B cell (primary cell): ENCODE data around the gene FZR1. TPM values are rescaled to one million over a fixed set of nuclear protein-coding genes. Genes with fewer than 3 reads are reported as not detected.

Source experiments
- ATAC-seq: fragments of 200-7000 bp; cut with Tn5 transposase; one replicate; pipeline ENCODE4 v1.10.0; 2021; ENCODE audit warnings: low read depth, mild to moderate bottlenecking, moderate number of reproducible peaks, moderate library complexity
- CTCF ChIA-PET: fragments of 350-600 bp; sonication (Branson Sonifier 250); formaldehyde crosslinking; loops from one replicate; lab custom pipeline; 2021; ENCODE audit warnings: antibody characterized with exemption, inconsistent platforms; lab: Charles Lee
- POLR2A ChIA-PET: fragments of 350-600 bp; sonication (Branson Sonifier 250); formaldehyde crosslinking; loops from one replicate; lab custom pipeline; 2021; ENCODE audit warnings: antibody characterized with exemption; lab: Charles Lee
- DNase-seq: peaks from one replicate; pipeline ENCODE4 v3.0.0; 2013
- H2AFZ ChIP-seq: 2 replicates; pipeline ENCODE4 v1.6.1; 2012; ENCODE audit warnings: mild to moderate bottlenecking, low read depth, low read length; ENCODE audit not compliant: insufficient read depth, poor library complexity, severe bottlenecking
- H3K27ac ChIP-seq, 2 donors: 1 replicate in 1 of 2; 2 replicates in 1 of 2; pipeline ENCODE4 v1.5.1; 2012 to 2013; ENCODE audit warnings: low read length in 2 of 2, mild to moderate bottlenecking in 2 of 2, moderate library complexity in 1 of 2
- H3K27me3 ChIP-seq, 4 experiments: fragments of 200-600 bp in 1 of 4; sonication (generic) in 1 of 4; replicated peaks in 1 of 4; 1 replicate in 2 of 4; 2 replicates in 2 of 4; pipeline versions ENCODE4 v1.6.1 to v1.7.0; 2013 to 2016; ENCODE audit warnings: low read length in 3 of 4, mild to moderate bottlenecking in 2 of 4, mixed read lengths in 1 of 4, moderate library complexity in 1 of 4; ENCODE audit not compliant: insufficient read depth in 4 of 4, control insufficient read depth in 3 of 4; ENCODE audit errors: control extremely low read depth in 1 of 4
- H3K36me3 ChIP-seq, 2 experiments: replicated peaks in 1 of 2; 1 replicate in 1 of 2; 2 replicates in 1 of 2; pipeline versions ENCODE4 v1.6.1 to v1.7.1; 2013; ENCODE audit warnings: low read length in 1 of 2; ENCODE audit not compliant: insufficient read depth in 2 of 2, control insufficient read depth in 1 of 2; ENCODE audit errors: control extremely low read depth in 1 of 2, extremely low read depth in 1 of 2
- H3K4me1 ChIP-seq, 2 donors: fragments of 200-600 bp in 1 of 2; sonication (generic) in 1 of 2; 1 replicate in 1 of 2; 2 replicates in 1 of 2; pipeline versions ENCODE4 v1.5.1 to v1.6.1; 2013 to 2017; ENCODE audit warnings: low read length in 2 of 2; ENCODE audit not compliant: control insufficient read depth in 2 of 2, insufficient read depth in 2 of 2
- H3K4me2 ChIP-seq: replicated peaks from 2 replicates; pipeline ENCODE3; 2012; ENCODE audit warnings: mild to moderate bottlenecking, low read depth, low read length; ENCODE audit not compliant: poor library complexity, severe bottlenecking
- H3K4me3 ChIP-seq, 5 experiments: fragments of 200-600 bp in 1 of 5; sonication (generic) in 1 of 5; 1 replicate in 3 of 5; 2 replicates in 2 of 5; pipeline versions ENCODE4 v1.5.1 to v1.7.0; 2011 to 2016; ENCODE audit warnings: low read length in 4 of 5, mild to moderate bottlenecking in 4 of 5, low read depth in 2 of 5, control low read depth in 1 of 5, moderate library complexity in 1 of 5; ENCODE audit not compliant: insufficient read depth in 1 of 5; ENCODE audit errors: control extremely low read depth in 1 of 5, extremely low read depth in 1 of 5
- H3K79me2 ChIP-seq: fragments of 200-600 bp; sonication (generic); one replicate; pipeline ENCODE4 v1.6.0; 2016; ENCODE audit warnings: low read length; ENCODE audit not compliant: control insufficient read depth, insufficient read depth
- H3K9ac ChIP-seq: fragments of 200-600 bp; sonication (generic); 2 replicates; pipeline ENCODE4 v1.6.1; 2017; ENCODE audit warnings: mild to moderate bottlenecking, low read length, moderate library complexity
- H3K9me3 ChIP-seq, 3 donors: one replicate each; pipeline versions ENCODE4 v1.6.1 to v1.7.1; 2013; ENCODE audit warnings: low read length in 2 of 3; ENCODE audit not compliant: control insufficient read depth in 2 of 3, insufficient read depth in 1 of 3; ENCODE audit errors: control extremely low read depth in 1 of 3
- H4K20me1 ChIP-seq: 2 replicates; pipeline ENCODE4 v1.6.0; 2012; ENCODE audit warnings: mild to moderate bottlenecking, low read length; ENCODE audit not compliant: insufficient read depth, control insufficient read depth, poor library complexity, severe bottlenecking
- H3K27ac Mint-ChIP-seq: one replicate; pipeline ENCODE4 v1.8.0; 2021; ENCODE audit warnings: mixed read lengths
- H3K27me3 Mint-ChIP-seq: one replicate; pipeline ENCODE4 v1.8.0; 2021; ENCODE audit warnings: mixed read lengths
- H3K4me1 Mint-ChIP-seq: one replicate; pipeline ENCODE4 v1.8.0; 2021; ENCODE audit warnings: mixed read lengths
- H3K4me3 Mint-ChIP-seq: one replicate; pipeline ENCODE4 v1.8.0; 2021; ENCODE audit warnings: mixed read lengths
- H3K9me3 Mint-ChIP-seq: one replicate; pipeline ENCODE4 v1.8.0; 2022; ENCODE audit warnings: mixed read lengths; ENCODE audit not compliant: insufficient read depth
- EZH2 ChIP-seq: IDR thresholded peaks from 2 replicates; pipeline ENCODE4 v1.6.1; 2012; ENCODE audit warnings: borderline replicate concordance, low read depth, mild to moderate bottlenecking, moderate library complexity, low read length; ENCODE audit not compliant: insufficient read depth, poor library complexity, severe bottlenecking
- WGBS: methylation state at CpG from one replicate; pipeline ENCODE4 v1.1.5; 2013; ENCODE audit warnings: missing lambda C conversion rate; ENCODE audit not compliant: insufficient coverage; 5-methylcytosine and 5-hydroxymethylcytosine counted together
- intact Hi-C: fragments of 100-400 bp; cut with micrococcal nuclease; formaldehyde crosslinking; loops from one replicate; pipeline ENCODE4 v1.10.0; 2022
- polyA plus RNA-seq: library from polyadenylated mRNA; depleted of rRNA; stranded (reverse); fragments of >200 nt; gene quantifications from 2 replicates; pipeline ENCODE4 v1.2.3, GENCODE V29; 2012
- total RNA-seq, 2 donors: library from RNA; stranded (reverse); fragments of 120-200 nt in 1 of 2; gene quantifications; 1 replicate in 1 of 2; 2 replicates in 1 of 2; pipeline versions ENCODE4 v1.2.3 to v1.2.4, GENCODE V29; 2013 to 2022
- TF ChIP-seq, protein P1 (sequence below): fragments of 200-600 bp; IDR thresholded peaks from one replicate; pipeline ENCODE4 v1.8.0; 2022; ENCODE audit warnings: antibody characterized with exemption, mild to moderate bottlenecking

FZR1 gene
- total and polyA plus RNA-seq, 2 donors (not counting 1 experiment from before 2014, with no cell fraction given), result 83.5 to 96.1 TPM

DNA sequence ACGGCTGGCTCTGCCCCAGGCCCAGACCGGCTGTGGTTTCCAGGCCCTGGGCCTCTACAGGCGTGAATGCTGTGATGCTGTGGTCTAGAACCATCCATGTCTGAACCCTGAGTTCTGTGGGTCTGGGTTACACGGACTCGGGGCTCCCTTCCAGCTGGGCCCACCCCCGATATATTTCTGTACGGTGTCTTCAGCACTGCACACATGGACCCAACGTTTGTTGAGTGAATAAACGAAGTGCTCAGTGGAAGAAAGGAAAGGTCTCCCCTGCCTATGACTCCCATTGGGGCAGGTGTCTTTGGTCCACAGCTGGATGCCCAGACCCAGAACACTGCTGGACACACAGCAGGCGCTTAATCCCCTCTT lies 39.5 kb downstream of the FZR1 start:
- H3K9me3 ChIP-seq, result no peaks in the 10 kb centered on the region
- CTCF ChIA-PET, result interaction anchor here (0.9 to 5.4 kb wide), 11 partner anchors 8 to 159 kb away, joined by 3 to 47 read pairs (median 3); partner anchors contain the start of gene MFSD12
- H3K4me2 ChIP-seq, result no peak overlapping the region
- Mint-ChIP-seq H3K27ac (no peak overlapping the region), H3K27me3 (no peaks in the 10 kb centered on the region), H3K4me3 (no peak overlapping the region), H3K9me3 (no peaks in the 10 kb centered on the region), H3K4me1 (peaks cover 8% of the 10 kb centered on the region)
- peaks cover 0 to 41% of the 10 kb centered on the region in 2 experiments for H3K36me3 ChIP-seq
- WGBS, result 83% methylated on average over 10 of the region's 10 CpGs
- H3K9ac ChIP-seq, result no peak overlapping the region
- intact Hi-C loops, result loop anchor here (1.0 kb wide), 2 partner anchors 73 to 161 kb away; no protein-coding TSS in a partner anchor
- no peak for DNase-seq
- no peaks in the 10 kb centered on the region for H3K27me3 ChIP-seq
- no peak overlapping the region for H2AFZ ChIP-seq
- no peak overlapping the region for H3K27ac ChIP-seq
- POLR2A ChIA-PET, result interaction anchor here (0.6 kb wide), 1 partner anchor 240 kb away, joined by 7 read pairs; no protein-coding TSS in a partner anchor
- peaks cover 7% of the 10 kb centered on the region for H3K79me2 ChIP-seq
- no peaks in the 10 kb centered on the region for H3K4me1 ChIP-seq
- peaks cover 50% of the 10 kb centered on the region for H4K20me1 ChIP-seq
- H3K4me3 ChIP-seq, result no peak overlapping the region
- ATAC-seq, result no peak
- TF ChIP-seq, protein P1, sequence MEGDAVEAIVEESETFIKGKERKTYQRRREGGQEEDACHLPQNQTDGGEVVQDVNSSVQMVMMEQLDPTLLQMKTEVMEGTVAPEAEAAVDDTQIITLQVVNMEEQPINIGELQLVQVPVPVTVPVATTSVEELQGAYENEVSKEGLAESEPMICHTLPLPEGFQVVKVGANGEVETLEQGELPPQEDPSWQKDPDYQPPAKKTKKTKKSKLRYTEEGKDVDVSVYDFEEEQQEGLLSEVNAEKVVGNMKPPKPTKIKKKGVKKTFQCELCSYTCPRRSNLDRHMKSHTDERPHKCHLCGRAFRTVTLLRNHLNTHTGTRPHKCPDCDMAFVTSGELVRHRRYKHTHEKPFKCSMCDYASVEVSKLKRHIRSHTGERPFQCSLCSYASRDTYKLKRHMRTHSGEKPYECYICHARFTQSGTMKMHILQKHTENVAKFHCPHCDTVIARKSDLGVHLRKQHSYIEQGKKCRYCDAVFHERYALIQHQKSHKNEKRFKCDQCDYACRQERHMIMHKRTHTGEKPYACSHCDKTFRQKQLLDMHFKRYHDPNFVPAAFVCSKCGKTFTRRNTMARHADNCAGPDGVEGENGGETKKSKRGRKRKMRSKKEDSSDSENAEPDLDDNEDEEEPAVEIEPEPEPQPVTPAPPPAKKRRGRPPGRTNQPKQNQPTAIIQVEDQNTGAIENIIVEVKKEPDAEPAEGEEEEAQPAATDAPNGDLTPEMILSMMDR, result no peak
- no peak for TF ChIP-seq EZH2

DNA sequence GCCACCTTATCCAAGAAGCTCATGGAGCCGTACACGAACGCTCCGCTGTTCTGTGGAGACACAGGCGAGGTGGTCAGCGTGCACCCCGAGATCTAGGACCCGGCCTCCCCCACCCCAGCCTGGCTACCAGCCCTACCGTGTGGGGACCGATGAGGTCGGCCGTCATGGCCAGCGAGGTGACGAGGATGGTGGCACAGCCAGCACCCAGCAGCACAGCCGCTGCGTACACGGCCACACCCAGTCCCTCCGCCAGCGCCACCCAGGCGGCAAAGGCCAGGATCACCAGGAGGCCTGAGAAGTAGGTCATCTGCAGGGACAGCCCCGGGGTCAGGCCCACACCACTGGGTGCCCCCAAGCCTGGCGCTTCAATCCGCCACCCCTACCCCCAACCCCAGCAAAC lies 40.0 kb downstream of the FZR1 start:
- no peak overlapping the region for H3K4me3 ChIP-seq
- ATAC-seq, result no peak
- H3K27ac Mint-ChIP-seq, result no peak overlapping the region
- H3K4me2 ChIP-seq, result no peak overlapping the region
- ChIA-PET CTCF (interaction anchor here (0.6 to 5.4 kb wide), 7 partner anchors 8 to 83 kb away, joined by 3 to 47 read pairs (median 3); partner anchors contain the start of genes CACTIN and MFSD12), POLR2A (interaction anchor here (0.6 kb wide), 1 partner anchor 240 kb away, joined by 7 read pairs; no protein-coding TSS in a partner anchor)
- TF ChIP-seq EZH2, result no peak
- TF ChIP-seq, protein P1, result no peak
- no peaks in the 10 kb centered on the region for H3K9me3 Mint-ChIP-seq
- H3K27me3 ChIP-seq, result no peaks in the 10 kb centered on the region
- peaks cover 0 to 41% of the 10 kb centered on the region in 2 experiments for H3K36me3 ChIP-seq
- no peak overlapping the region for H3K9ac ChIP-seq
- intact Hi-C loops, result no loop called here
- no peaks in the 10 kb centered on the region for H3K27me3 Mint-ChIP-seq
- DNase-seq, result no peak
- no peaks in the 10 kb centered on the region for H3K9me3 ChIP-seq
- no peaks in the 10 kb centered on the region for H3K4me1 ChIP-seq
- H3K79me2 ChIP-seq, result peaks cover 11% of the 10 kb centered on the region
- 98% methylated on average over 22 of the region's 23 CpGs for WGBS
- no peak overlapping the region for H3K4me3 Mint-ChIP-seq
- H2AFZ ChIP-seq, result no peak overlapping the region
- no peak overlapping the region for H3K27ac ChIP-seq
- peaks cover 54% of the 10 kb centered on the region for H4K20me1 ChIP-seq
- peaks cover 11% of the 10 kb centered on the region for H3K4me1 Mint-ChIP-seq
